Hepatocyte (in vitro differentiated cells): ENCODE measurements around the gene CCBE1. TPM values are rescaled to one million over a fixed set of nuclear protein-coding genes. Genes with fewer than 3 reads are reported as not detected.

ENCODE experiments used
- DNase-seq: peaks from one replicate; pipeline ENCODE4 v3.0.0-alpha.2; 2016; ENCODE audit warnings: low spot score
- H2AFZ ChIP-seq: fragments of 200-600 bp; sonication (generic); 2 replicates; pipeline ENCODE4 v1.6.0; 2016; ENCODE audit warnings: antibody characterized with exemption, mild to moderate bottlenecking
- H3K27ac ChIP-seq: fragments of 200-600 bp; sonication (generic); 2 replicates; pipeline ENCODE4 v1.5.1; 2016; ENCODE audit warnings: mild to moderate bottlenecking
- H3K27me3 ChIP-seq: fragments of 200-600 bp; sonication (generic); 2 replicates; pipeline ENCODE4 v1.6.1; 2016
- H3K36me3 ChIP-seq: fragments of 200-600 bp; sonication (generic); replicated peaks from 2 replicates; pipeline ENCODE4 v1.5.1; 2016; ENCODE audit warnings: low read depth; ENCODE audit not compliant: insufficient read depth
- H3K4me1 ChIP-seq: fragments of 200-600 bp; sonication (generic); 2 replicates; pipeline ENCODE4 v1.5.1; 2016; ENCODE audit warnings: mild to moderate bottlenecking, moderate library complexity; ENCODE audit not compliant: insufficient read depth
- H3K4me2 ChIP-seq: fragments of 200-600 bp; sonication (generic); 2 replicates; pipeline ENCODE4 v1.6.0; 2016
- H3K4me3 ChIP-seq: fragments of 200-600 bp; sonication (generic); 2 replicates; pipeline ENCODE4 v1.5.1; 2016; ENCODE audit warnings: mild to moderate bottlenecking
- H3K79me2 ChIP-seq: fragments of 200-600 bp; sonication (generic); 2 replicates; pipeline ENCODE4 v1.6.0; 2017; ENCODE audit warnings: mild to moderate bottlenecking
- H3K9me2 ChIP-seq: fragments of 200-600 bp; sonication (generic); replicated peaks from 2 replicates; pipeline ENCODE4 v1.6.0; 2017; ENCODE audit warnings: mild to moderate bottlenecking; ENCODE audit not compliant: insufficient read depth
- H3K9me3 ChIP-seq: fragments of 200-600 bp; sonication (generic); 2 replicates; pipeline ENCODE4 v1.5.1; 2016; ENCODE audit warnings: low read depth, mild to moderate bottlenecking
- H4K20me1 ChIP-seq: fragments of 200-600 bp; sonication (generic); 2 replicates; pipeline ENCODE4 v1.6.0; 2016; ENCODE audit warnings: mild to moderate bottlenecking; ENCODE audit not compliant: insufficient read depth, poor library complexity, severe bottlenecking
- CTCF ChIP-seq: fragments of 200-600 bp; sonication (generic); IDR thresholded peaks from 2 replicates; pipeline ENCODE4 v1.5.1; 2016; ENCODE audit warnings: antibody characterized with exemption, mild to moderate bottlenecking; ENCODE audit not compliant: poor library complexity
- EZH2 ChIP-seq: fragments of 200-600 bp; sonication (generic); IDR thresholded peaks from 2 replicates; pipeline ENCODE4 v1.6.1; 2016; ENCODE audit warnings: antibody characterized with exemption, mild to moderate bottlenecking, borderline replicate concordance
- EZH2phosphoT487 ChIP-seq: fragments of 200-600 bp; sonication (generic); IDR thresholded peaks from one replicate; pipeline ENCODE4 v1.6.1; 2018; ENCODE audit warnings: antibody characterized with exemption, mild to moderate bottlenecking, low read depth, moderate library complexity; ENCODE audit not compliant: unreplicated experiment, severe bottlenecking
- WGBS: methylation state at CpG from one replicate; pipeline ENCODE4 v1.1.6; 2016; ENCODE audit warnings: low lambda C conversion rate; ENCODE audit errors: missing lambda C conversion rate; 5-methylcytosine and 5-hydroxymethylcytosine counted together
- polyA plus RNA-seq: library from polyadenylated mRNA; unstranded; fragments of >200 nt; fragmentation: Nextera tagmentation; extraction: Ambion mirVana; gene quantifications from 2 replicates; pipeline ENCODE4 v1.2.1, GENCODE V29; 2016
- total RNA-seq: library from RNA; depleted of rRNA; stranded (reverse); fragments of >200 nt; gene quantifications from 2 replicates; pipeline ENCODE4 v1.2.3, GENCODE V29; 2014

Gene CCBE1
- total and polyA plus RNA-seq, 2 experiments from 2014 or later: 3.1 to 9.2 TPM

GRCh38 chr18:59686260-59686659 lies 11.0 kb downstream of the CCBE1 start:
- 91% methylated on average over 1 of the region's 1 CpG for WGBS
- TF ChIP-seq CTCF (no peak), EZH2 (no peak), EZH2phosphoT487 (no peak)

GRCh38 chr18:59685501-59685900 lies 11.7 kb downstream of the CCBE1 start:
- no peak overlapping the region for H3K27ac ChIP-seq
- no peak overlapping the region for H2AFZ ChIP-seq
- no peaks in the 10 kb centered on the region for H4K20me1 ChIP-seq
- H3K4me1 ChIP-seq: peaks cover 19% of the 10 kb centered on the region
- H3K27me3 ChIP-seq: peaks cover 88% of the 10 kb centered on the region
- no peak overlapping the region for H3K4me2 ChIP-seq
- H3K9me2 ChIP-seq: no peaks in the 10 kb centered on the region
- no peak overlapping the region for H3K4me3 ChIP-seq
- no peaks in the 10 kb centered on the region for H3K79me2 ChIP-seq
- TF ChIP-seq EZH2phosphoT487 (no peak), CTCF (no peak), EZH2 (no peak)
- H3K36me3 ChIP-seq: no peaks in the 10 kb centered on the region
- 63% methylated on average over 4 of the region's 4 CpGs for WGBS
- no peak for DNase-seq
- H3K9me3 ChIP-seq: no peaks in the 10 kb centered on the region

More at GRCh38 chr18:59686260-59686659, 11.0 kb downstream of the CCBE1 start:
- H3K4me2 ChIP-seq: no peak overlapping the region
- H2AFZ ChIP-seq: no peak overlapping the region
- no peaks in the 10 kb centered on the region for H3K79me2 ChIP-seq
- H3K36me3 ChIP-seq: no peaks in the 10 kb centered on the region
- H3K27me3 ChIP-seq: peaks cover 88% of the 10 kb centered on the region
- no peak for DNase-seq
- no peaks in the 10 kb centered on the region for H4K20me1 ChIP-seq
- H3K27ac ChIP-seq: no peak overlapping the region
- no peaks in the 10 kb centered on the region for H3K9me3 ChIP-seq
- H3K9me2 ChIP-seq: no peaks in the 10 kb centered on the region
- H3K4me3 ChIP-seq: no peak overlapping the region
- peaks cover 15% of the 10 kb centered on the region for H3K4me1 ChIP-seq

GRCh38 chr18:59684777-59685176 lies 12.4 kb downstream of the CCBE1 start:
- H3K4me3 ChIP-seq: no peak overlapping the region

More at GRCh38 chr18:59684777-59685176, 12.4 kb downstream of the CCBE1 start:
- TF ChIP-seq EZH2phosphoT487 (no peak), CTCF (no peak)
- Histone ChIP-seq H2AFZ (no peak overlapping the region), H3K79me2 (no peaks in the 10 kb centered on the region), H3K9me3 (no peaks in the 10 kb centered on the region), H3K36me3 (no peaks in the 10 kb centered on the region), H3K4me1 (peaks cover 15% of the 10 kb centered on the region), H4K20me1 (no peaks in the 10 kb centered on the region), H3K9me2 (no peaks in the 10 kb centered on the region), H3K27ac (no peak overlapping the region), H3K4me2 (no peak overlapping the region), H3K27me3 (peaks cover 81% of the 10 kb centered on the region)
- 67% methylated on average over 2 of the region's 2 CpGs for WGBS
- DNase-seq: no peak
